GM12878 (cell line): Measurements from ENCODE around the gene TMEM272. TPM values are rescaled to one million over a fixed set of nuclear protein-coding genes. Genes with fewer than 3 reads are reported as not detected.

ENCODE experiments used
- ATF7 ChIP-seq: fragments of 450-650 bp; IDR thresholded peaks from 2 replicates; pipeline ENCODE4 v1.6.1; 2016; ENCODE audit warnings: low read depth, mild to moderate bottlenecking
- CBFB ChIP-seq: IDR thresholded peaks from 2 replicates; pipeline ENCODE4 v1.6.1; 2016; ENCODE audit warnings: antibody characterized with exemption, low read depth
- CHD2 ChIP-seq: IDR thresholded peaks from 2 replicates; pipeline ENCODE4 v1.6.1; 2011; ENCODE audit warnings: low read depth, low read length, improper control_type of control experiment, borderline replicate concordance
- ESRRA ChIP-seq: IDR thresholded peaks from 2 replicates; pipeline ENCODE4 v1.6.1; 2012; ENCODE audit warnings: mild to moderate bottlenecking, low read length, improper control_type of control experiment
- GABPA ChIP-seq: IDR thresholded peaks from 2 replicates; pipeline ENCODE4 v1.6.1; 2014; ENCODE audit warnings: antibody characterized with exemption, low read depth, mild to moderate bottlenecking, inconsistent platforms
- KLF5 ChIP-seq: fragments of 450-650 bp; IDR thresholded peaks from 2 replicates; pipeline ENCODE4 v1.6.1; 2014; ENCODE audit warnings: mild to moderate bottlenecking; ENCODE audit not compliant: partially characterized antibody
- LARP7 ChIP-seq: fragments of 450-650 bp; IDR thresholded peaks from 2 replicates; pipeline ENCODE4 v1.6.1; 2017; ENCODE audit warnings: mild to moderate bottlenecking
- MEF2A ChIP-seq: IDR thresholded peaks from 2 replicates; pipeline ENCODE4 v1.6.1; 2011; ENCODE audit warnings: low read depth, mild to moderate bottlenecking, low read length, moderate library complexity; ENCODE audit not compliant: insufficient read depth
- MEF2B ChIP-seq: fragments of 450-650 bp; IDR thresholded peaks from 2 replicates; pipeline ENCODE4 v1.6.1; 2018; ENCODE audit warnings: mild to moderate bottlenecking, moderate library complexity; ENCODE audit not compliant: partially characterized antibody, poor library complexity, severe bottlenecking
- NFIC ChIP-seq: IDR thresholded peaks from 2 replicates; pipeline ENCODE4 v1.6.1; 2012; ENCODE audit warnings: low read depth, mild to moderate bottlenecking, inconsistent platforms, low read length, moderate library complexity
- NR2C2 ChIP-seq: IDR thresholded peaks from 2 replicates; pipeline ENCODE4 v1.6.1; 2011; ENCODE audit warnings: borderline replicate concordance, low read depth; ENCODE audit not compliant: control insufficient read depth, insufficient read length
- RAD51 ChIP-seq: fragments of 450-650 bp; IDR thresholded peaks from 2 replicates; pipeline ENCODE4 v1.6.1; 2016; ENCODE audit warnings: moderate library complexity, mild to moderate bottlenecking, inconsistent platforms
- SMARCA5 ChIP-seq: fragments of 450-650 bp; IDR thresholded peaks from 2 replicates; pipeline ENCODE4 v1.6.1; 2017; ENCODE audit warnings: mild to moderate bottlenecking
- ZSCAN29 ChIP-seq: fragments of 450-650 bp; IDR thresholded peaks from 2 replicates; pipeline ENCODE4 v1.6.1; 2017; ENCODE audit warnings: mild to moderate bottlenecking, moderate library complexity
- polyA plus RNA-seq, 11 experiments: library from polyadenylated mRNA; depleted of rRNA in 4 of 11; unstranded in 6 of 11; stranded (reverse) in 5 of 11; fragments of >200 nt; fragmentation: Nextera tagmentation in 4 of 11; fragmentation: Illumina TruSeq in 1 of 11; extraction: Ambion mirVana in 4 of 11; extraction: Trizol in 1 of 11; gene quantifications; 1 replicate in 1 of 11; 2 replicates in 10 of 11; pipeline versions ENCODE4 v1.2.1 to v1.2.3, GENCODE V29; 2011 to 2016; ENCODE audit warnings: inconsistent platforms in 2 of 11, missing spikeins in 2 of 11, low read depth in 1 of 11
- total RNA-seq, 4 experiments: library from RNA; depleted of rRNA in 3 of 4; stranded (reverse); fragments of >200 nt in 3 of 4; fragmentation: Illumina TruSeq in 1 of 4; extraction: Trizol in 1 of 4; gene quantifications; 2 replicates each; pipeline versions ENCODE4 v1.2.1 to v1.2.3, GENCODE V29; 2013 to 2021
- TF ChIP-seq, protein P1 (sequence below): fragments of 450-650 bp; IDR thresholded peaks from 2 replicates; pipeline ENCODE4 v1.6.1; 2018; ENCODE audit warnings: mild to moderate bottlenecking, low read depth, moderate library complexity; ENCODE audit not compliant: partially characterized antibody
- TF ChIP-seq, protein P2 (sequence below): fragments of 450-650 bp; formaldehyde crosslinking; IDR thresholded peaks from 2 replicates; pipeline ENCODE4 v1.4.0; 2020; ENCODE audit warnings: mild to moderate bottlenecking, moderate library complexity
- TF ChIP-seq, protein P3 (sequence below): IDR thresholded peaks from 2 replicates; pipeline ENCODE4 v1.6.1; 2012; ENCODE audit warnings: low read depth, low read length, improper control_type of control experiment
- TF ChIP-seq, protein P4 (sequence below): fragments of 450-650 bp; IDR thresholded peaks from 2 replicates; pipeline ENCODE4 v1.6.1; 2017; ENCODE audit warnings: mild to moderate bottlenecking, moderate library complexity

Gene TMEM272
- total and polyA plus RNA-seq, 10 of the 15 experiments (the other 5 are each of a cell fraction or from before 2014, with no cell fraction given), result 0.01 to 0.04 TPM; not detected in 8

DNA sequence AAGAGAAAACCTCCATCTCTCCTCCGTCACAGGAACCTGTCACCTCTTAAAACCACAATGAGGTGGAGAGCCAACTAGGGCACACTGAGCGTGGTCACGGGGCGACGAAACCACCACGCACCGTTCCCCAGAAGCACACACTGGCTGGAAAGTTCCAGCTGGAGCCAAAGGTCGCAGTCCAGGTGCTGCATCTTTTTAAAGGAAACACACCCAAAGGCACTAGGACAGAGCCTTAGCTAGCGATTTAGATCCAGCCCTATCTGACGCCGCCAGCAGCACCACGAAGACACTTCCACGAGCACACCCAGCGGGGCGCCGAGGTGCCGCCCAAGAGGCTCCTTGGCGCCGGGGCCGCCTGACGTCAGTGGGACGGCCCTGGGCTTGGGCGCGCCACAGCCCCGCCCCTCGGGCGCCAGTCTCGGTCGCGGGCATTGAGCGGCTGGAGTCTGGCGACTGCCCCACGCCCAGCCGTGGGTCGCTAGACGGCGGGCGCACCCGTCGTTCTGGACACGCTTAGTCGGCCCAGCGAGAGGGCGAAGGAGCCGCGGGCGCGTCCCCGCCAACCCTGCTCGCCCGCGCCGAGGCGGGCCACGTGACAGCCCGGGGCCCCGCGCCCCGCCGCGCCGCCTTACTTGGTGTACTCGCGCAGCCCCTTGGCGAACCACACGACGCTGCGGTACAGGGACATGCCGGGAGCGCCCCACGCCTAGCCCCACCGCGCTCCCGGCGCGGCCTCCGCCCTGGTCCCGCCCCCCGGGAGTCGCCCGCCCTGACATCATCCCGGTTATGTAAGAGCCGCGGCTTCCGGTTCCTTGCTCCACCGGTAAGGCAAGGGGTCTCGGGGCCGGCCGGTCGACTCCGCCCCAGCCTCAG, 41.3 kb downstream of the TMEM272 start, which contains the start of gene DHRS12 (continued):
- TF ChIP-seq CBFB (peak; percentile 27; the same call in 1 of the 2 replicates), ZSCAN29 (peak; percentile 51; the same call in 1 of the 2 replicates), NFIC (no peak), KLF5 (no peak), NR2C2 (no peak), GABPA (0 out of 2 replicates have a peak, but pooled peaks have one; percentile 40), RAD51 (peak; percentile 55), SMARCA5 (peak; percentile 90), LARP7 (peak; percentile 98), CHD2 (no peak; the same call in 1 of the 2 replicates), ATF7 (peak; percentile 70), ESRRA (no peak), MEF2A (no peak), MEF2B (peak; percentile 34)
- TF ChIP-seq, protein P1, sequence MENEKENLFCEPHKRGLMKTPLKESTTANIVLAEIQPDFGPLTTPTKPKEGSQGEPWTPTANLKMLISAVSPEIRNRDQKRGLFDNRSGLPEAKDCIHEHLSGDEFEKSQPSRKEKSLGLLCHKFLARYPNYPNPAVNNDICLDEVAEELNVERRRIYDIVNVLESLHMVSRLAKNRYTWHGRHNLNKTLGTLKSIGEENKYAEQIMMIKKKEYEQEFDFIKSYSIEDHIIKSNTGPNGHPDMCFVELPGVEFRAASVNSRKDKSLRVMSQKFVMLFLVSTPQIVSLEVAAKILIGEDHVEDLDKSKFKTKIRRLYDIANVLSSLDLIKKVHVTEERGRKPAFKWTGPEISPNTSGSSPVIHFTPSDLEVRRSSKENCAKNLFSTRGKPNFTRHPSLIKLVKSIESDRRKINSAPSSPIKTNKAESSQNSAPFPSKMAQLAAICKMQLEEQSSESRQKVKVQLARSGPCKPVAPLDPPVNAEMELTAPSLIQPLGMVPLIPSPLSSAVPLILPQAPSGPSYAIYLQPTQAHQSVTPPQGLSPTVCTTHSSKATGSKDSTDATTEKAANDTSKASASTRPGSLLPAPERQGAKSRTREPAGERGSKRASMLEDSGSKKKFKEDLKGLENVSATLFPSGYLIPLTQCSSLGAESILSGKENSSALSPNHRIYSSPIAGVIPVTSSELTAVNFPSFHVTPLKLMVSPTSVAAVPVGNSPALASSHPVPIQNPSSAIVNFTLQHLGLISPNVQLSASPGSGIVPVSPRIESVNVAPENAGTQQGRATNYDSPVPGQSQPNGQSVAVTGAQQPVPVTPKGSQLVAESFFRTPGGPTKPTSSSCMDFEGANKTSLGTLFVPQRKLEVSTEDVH, result peak; percentile 58
- TF ChIP-seq, protein P2, sequence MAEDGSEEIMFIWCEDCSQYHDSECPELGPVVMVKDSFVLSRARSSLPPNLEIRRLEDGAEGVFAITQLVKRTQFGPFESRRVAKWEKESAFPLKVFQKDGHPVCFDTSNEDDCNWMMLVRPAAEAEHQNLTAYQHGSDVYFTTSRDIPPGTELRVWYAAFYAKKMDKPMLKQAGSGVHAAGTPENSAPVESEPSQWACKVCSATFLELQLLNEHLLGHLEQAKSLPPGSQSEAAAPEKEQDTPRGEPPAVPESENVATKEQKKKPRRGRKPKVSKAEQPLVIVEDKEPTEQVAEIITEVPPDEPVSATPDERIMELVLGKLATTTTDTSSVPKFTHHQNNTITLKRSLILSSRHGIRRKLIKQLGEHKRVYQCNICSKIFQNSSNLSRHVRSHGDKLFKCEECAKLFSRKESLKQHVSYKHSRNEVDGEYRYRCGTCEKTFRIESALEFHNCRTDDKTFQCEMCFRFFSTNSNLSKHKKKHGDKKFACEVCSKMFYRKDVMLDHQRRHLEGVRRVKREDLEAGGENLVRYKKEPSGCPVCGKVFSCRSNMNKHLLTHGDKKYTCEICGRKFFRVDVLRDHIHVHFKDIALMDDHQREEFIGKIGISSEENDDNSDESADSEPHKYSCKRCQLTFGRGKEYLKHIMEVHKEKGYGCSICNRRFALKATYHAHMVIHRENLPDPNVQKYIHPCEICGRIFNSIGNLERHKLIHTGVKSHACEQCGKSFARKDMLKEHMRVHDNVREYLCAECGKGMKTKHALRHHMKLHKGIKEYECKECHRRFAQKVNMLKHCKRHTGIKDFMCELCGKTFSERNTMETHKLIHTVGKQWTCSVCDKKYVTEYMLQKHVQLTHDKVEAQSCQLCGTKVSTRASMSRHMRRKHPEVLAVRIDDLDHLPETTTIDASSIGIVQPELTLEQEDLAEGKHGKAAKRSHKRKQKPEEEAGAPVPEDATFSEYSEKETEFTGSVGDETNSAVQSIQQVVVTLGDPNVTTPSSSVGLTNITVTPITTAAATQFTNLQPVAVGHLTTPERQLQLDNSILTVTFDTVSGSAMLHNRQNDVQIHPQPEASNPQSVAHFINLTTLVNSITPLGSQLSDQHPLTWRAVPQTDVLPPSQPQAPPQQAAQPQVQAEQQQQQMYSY (CRISPR knock-in tag), result no peak
- TF ChIP-seq, protein P3, sequence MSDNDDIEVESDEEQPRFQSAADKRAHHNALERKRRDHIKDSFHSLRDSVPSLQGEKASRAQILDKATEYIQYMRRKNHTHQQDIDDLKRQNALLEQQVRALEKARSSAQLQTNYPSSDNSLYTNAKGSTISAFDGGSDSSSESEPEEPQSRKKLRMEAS, result peak; percentile 31
- TF ChIP-seq, protein P4, sequence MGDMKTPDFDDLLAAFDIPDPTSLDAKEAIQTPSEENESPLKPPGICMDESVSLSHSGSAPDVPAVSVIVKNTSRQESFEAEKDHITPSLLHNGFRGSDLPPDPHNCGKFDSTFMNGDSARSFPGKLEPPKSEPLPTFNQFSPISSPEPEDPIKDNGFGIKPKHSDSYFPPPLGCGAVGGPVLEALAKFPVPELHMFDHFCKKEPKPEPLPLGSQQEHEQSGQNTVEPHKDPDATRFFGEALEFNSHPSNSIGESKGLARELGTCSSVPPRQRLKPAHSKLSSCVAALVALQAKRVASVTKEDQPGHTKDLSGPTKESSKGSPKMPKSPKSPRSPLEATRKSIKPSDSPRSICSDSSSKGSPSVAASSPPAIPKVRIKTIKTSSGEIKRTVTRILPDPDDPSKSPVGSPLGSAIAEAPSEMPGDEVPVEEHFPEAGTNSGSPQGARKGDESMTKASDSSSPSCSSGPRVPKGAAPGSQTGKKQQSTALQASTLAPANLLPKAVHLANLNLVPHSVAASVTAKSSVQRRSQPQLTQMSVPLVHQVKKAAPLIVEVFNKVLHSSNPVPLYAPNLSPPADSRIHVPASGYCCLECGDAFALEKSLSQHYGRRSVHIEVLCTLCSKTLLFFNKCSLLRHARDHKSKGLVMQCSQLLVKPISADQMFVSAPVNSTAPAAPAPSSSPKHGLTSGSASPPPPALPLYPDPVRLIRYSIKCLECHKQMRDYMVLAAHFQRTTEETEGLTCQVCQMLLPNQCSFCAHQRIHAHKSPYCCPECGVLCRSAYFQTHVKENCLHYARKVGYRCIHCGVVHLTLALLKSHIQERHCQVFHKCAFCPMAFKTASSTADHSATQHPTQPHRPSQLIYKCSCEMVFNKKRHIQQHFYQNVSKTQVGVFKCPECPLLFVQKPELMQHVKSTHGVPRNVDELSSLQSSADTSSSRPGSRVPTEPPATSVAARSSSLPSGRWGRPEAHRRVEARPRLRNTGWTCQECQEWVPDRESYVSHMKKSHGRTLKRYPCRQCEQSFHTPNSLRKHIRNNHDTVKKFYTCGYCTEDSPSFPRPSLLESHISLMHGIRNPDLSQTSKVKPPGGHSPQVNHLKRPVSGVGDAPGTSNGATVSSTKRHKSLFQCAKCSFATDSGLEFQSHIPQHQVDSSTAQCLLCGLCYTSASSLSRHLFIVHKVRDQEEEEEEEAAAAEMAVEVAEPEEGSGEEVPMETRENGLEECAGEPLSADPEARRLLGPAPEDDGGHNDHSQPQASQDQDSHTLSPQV, result 0 out of 2 replicates have a peak, but pooled peaks have one; percentile 67
